NCI-H1417 treated with DMSO at 0.1 percent for 48 hours (cell line): ENCODE data around the gene VWA7.

Source experiments
- DNase-seq: peaks from one replicate; lab custom pipeline; 2025; lab: John Stamatoyannopoulos, UW

The VWA7 gene

GRCh38 chr6:31729979-31730630, 47.0 kb downstream of the VWA7 start:
- DNase-seq = no peak

DNA sequence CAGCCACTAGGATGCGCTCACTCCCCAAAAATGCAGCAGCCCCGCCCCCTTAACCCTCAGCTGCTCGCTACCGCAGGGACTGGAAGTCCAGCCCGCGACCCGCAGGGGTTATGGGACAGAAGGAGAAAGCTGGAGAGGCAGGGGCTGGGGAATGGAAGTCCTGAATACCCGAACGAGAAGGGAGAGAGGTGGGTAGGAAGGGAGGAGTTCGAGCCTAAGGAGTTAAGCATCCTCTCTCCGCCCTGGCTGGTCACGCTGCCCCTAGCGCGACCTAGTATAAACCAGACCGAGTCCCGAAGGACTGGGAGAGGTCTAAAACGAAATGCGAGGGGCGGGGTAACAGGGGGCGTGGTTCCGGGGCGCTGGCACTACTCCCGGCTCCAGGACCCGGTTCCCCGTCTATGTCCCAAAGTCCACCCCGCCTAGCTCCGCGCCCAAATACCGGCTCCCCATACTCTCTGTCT, 47.6 kb downstream of the VWA7 start:
- DNase-seq = no peak

GRCh38 chr6:31728767-31729514, 48.2 kb downstream of the VWA7 start, which contains the start of gene DDAH2:
TSS of gene DDAH2 (minus strand) at chr6:31729299. CDS start at chr6:31729161, 138 bp downstream.
- no peak for DNase-seq

GRCh38 chr6:31727717-31728671, 49.1 kb downstream of the VWA7 start:
- no peak for DNase-seq

GRCh38 chr6:31727034-31727716, 50.0 kb downstream of the VWA7 start:
- DNase-seq = no peak

- no peak for DNase-seq
Measured at GRCh38 chr6:31725502-31726350, 51.4 kb downstream of the VWA7 start.

- DNase-seq = no peak
Measured at GRCh38 chr6:31723980-31724691, 53.0 kb downstream of the VWA7 start.

GRCh38 chr6:31723245-31723979, 53.7 kb downstream of the VWA7 start, which contains the start of gene MPIG6B:
TSS of gene MPIG6B (plus strand) at chr6:31723373. CDS start at chr6:31723384, 11 bp downstream.
- no peak for DNase-seq

- DNase-seq = no peak
Measured at GRCh38 chr6:31722173-31722572, 55.0 kb downstream of the VWA7 start.

- DNase-seq = no peak
Measured at GRCh38 chr6:31721351-31722020, 55.6 kb downstream of the VWA7 start, which contains the start of gene LY6G6C. TSS of gene LY6G6C (minus strand) at chr6:31721746. CDS start at chr6:31721679, 67 bp downstream.

DNA sequence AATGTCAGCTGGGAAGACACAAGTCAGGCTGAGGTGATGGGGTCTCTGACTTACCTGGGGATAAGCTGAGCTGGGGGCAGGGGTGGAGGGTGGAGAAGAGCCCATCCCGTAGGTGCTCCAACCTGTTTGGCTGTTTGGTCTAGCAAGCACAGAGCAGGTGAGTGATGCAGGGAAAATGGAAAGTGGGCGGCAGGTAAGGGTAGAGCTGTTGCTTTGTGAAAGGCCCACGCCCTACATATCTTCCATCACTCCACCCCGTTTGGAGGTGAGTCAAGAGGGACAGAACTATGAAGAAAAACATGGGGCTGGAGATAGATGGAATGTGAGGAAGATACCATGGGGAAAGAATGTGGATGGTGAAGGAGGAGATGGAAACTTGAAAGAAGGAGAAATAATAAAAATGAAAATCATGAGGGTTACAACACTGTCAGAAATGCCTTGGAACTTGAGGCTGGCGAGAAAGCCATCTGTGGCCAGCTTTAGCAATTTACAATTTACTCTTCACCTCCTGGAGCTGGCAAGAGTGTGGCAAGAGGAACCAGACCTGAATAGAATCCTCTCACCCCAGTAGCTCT, 56.8 kb downstream of the VWA7 start:
- DNase-seq = no peak

DNA sequence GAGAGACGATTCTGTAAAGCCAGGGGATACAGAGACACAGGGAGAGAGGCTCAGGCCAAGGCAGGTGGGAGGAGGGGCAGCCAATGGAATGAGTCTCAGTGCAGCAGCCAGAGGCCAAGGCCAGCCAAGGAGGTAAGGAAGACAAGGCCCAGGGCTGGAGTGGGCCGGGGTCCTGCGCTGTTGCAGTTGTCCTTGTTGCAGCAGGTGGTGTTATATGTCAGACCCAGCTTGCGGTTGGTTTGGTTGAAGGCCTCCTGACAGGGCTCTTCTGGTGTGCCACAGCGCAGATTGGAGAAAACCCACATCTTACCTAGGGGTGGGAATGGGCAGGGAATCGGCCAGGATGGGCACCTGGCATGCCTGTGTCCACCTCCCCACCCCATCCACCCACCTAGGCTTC, 58.1 kb downstream of the VWA7 start:
- DNase-seq = no peak

- peak; percentile 21 for DNase-seq
Measured at GRCh38 chr6:31718265-31718664, 58.9 kb downstream of the VWA7 start.

GRCh38 chr6:31717499-31718222, 59.5 kb downstream of the VWA7 start:
- DNase-seq = no peak
